ENCODE data around the gene CAV1.

Gene CAV1

GRCh38 chr7:116543664-116544063 is 18.8 kb downstream of the CAV1 start:
- TF ChIP-seq ZFX (IDR thresholded peaks at IDR 0.05) (no peak), CTCF (conservative IDR thresholded peaks at IDR 0.05) (no peak)
- H3K27ac ChIP-seq: no peak overlapping the region

DNA sequence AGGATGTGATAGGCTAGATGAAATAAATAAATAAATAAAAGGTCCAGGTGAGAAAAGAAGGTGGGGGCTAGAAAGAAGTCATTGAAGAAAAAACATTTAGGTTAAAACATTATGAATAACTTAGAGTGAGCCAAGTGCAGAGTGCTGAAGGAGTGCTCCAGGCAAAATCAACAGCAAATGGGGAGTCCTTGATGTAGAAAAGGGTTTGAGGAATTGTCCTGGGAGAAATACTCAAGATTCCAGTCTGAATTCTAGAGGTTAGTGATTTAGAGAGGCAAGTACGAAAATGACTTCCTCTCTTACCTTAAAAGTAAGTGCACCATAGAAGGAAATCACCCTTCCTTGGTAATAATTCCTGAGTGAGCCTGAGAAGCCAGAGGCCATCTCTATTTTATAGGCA is 19.7 kb downstream of the CAV1 start:
- no peak overlapping the region for H3K27ac ChIP-seq
- no peak for TF ChIP-seq CTCF (conservative IDR thresholded peaks at IDR 0.05)
- TF ChIP-seq ZFX (IDR thresholded peaks at IDR 0.05): no peak

GRCh38 chr7:116545411-116545993 is 20.7 kb downstream of the CAV1 start:
- TF ChIP-seq CTCF (conservative IDR thresholded peaks at IDR 0.05) (no peak), ZFX (IDR thresholded peaks at IDR 0.05) (no peak)
- no peak overlapping the region for H3K27ac ChIP-seq

- no peak overlapping the region for H3K27ac ChIP-seq
- TF ChIP-seq CTCF (conservative IDR thresholded peaks at IDR 0.05) (no peak), ZFX (IDR thresholded peaks at IDR 0.05) (no peak)
Measured at GRCh38 chr7:116546054-116546453, 21.2 kb downstream of the CAV1 start.

DNA sequence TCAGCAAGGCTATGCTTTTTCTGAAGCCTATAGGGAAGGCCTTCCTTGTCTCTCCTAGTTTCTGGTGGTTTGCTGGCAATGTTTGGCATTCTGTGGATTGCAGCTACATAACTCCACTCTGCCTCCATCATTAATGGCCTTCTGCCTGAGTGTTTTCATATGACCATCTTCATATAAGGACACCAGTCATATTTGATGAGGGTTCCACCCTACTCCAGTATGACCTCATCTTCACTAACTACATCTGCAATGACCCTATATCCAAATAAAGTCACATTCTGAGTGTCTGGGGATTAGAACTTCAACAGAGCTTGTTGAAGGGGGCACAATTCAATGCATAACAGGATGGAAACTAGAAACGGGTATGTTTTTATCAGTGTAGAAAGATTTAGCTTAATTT is 22.1 kb downstream of the CAV1 start:
- H3K27ac ChIP-seq: no peak overlapping the region
- TF ChIP-seq CTCF (conservative IDR thresholded peaks at IDR 0.05): no peak
- no peak for TF ChIP-seq ZFX (IDR thresholded peaks at IDR 0.05)

DNA sequence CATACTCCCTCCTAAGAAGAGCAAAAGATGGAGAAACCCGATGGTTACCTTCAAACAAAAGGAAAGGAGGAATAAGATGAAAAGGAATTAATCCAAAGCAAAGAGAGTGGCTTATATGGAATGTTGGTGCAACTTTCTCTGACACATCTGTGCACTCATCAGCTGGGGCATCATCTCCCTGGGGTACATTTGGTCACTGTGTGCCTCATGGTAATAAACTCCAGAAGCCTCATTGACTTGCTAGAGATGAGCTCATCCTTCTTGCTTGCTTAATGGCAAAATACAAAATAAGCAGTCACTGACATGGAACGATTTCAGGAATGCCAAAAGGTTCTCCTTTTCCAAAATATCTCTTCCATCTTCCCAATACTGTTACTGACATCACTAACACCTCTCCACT is 22.5 kb downstream of the CAV1 start:
- no peak overlapping the region for H3K27ac ChIP-seq
- TF ChIP-seq ZFX (IDR thresholded peaks at IDR 0.05) (no peak), CTCF (conservative IDR thresholded peaks at IDR 0.05) (no peak)

DNA sequence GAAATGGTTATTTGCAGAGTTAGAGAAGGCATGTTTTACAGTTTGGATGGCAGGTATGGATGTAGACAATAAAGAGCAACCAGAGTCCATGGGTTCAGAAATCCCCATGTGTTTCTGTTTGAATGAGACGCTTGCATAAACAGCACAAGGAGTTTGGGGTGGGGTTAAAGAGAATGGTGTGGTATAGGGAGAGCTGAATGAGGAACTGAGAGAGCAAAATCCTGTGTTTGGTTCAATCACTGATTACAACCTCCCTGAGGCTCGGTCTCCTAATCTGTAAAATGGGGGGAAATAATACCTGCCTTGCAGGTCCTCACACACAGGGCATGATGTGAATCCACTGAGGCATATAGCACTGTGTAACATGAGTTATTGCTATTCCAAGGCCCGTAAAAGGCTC is 23.7 kb downstream of the CAV1 start:
- H3K27ac ChIP-seq: no peak overlapping the region
- no peak for TF ChIP-seq ZFX (IDR thresholded peaks at IDR 0.05)
- TF ChIP-seq CTCF (conservative IDR thresholded peaks at IDR 0.05): no peak
